Activated naive CD8-positive, alpha-beta T cell treated with anti-CD3 and anti-CD28 coated beads, Interleukin-2, amount 50 U/mL, for 24 hours (primary cell): ENCODE data around the gene GCC1.
"Not testable (repeated sequence)": the region's sequence is repeated elsewhere in the genome, so short reads cannot be mapped to it uniquely, and the experiment has no call there.

Experiments used
- ATAC-seq: fragments of 150-1000 bp; cut with Tn5 transposase; one replicate; pipeline ENCODE4 v1.10.0; 2021
- DNase-seq: peaks from one replicate; pipeline ENCODE4 v3.0.0; 2021
- H3K27ac Mint-ChIP-seq: one replicate; pipeline ENCODE4 v1.8.0; 2021; ENCODE audit warnings: mild to moderate bottlenecking, mixed read lengths
- H3K27me3 Mint-ChIP-seq: one replicate; pipeline ENCODE4 v1.8.0; 2021; ENCODE audit warnings: mixed read lengths
- H3K36me3 Mint-ChIP-seq: one replicate; pipeline ENCODE4 v1.8.0; 2021; ENCODE audit warnings: low read depth, mixed read lengths
- H3K4me1 Mint-ChIP-seq: one replicate; pipeline ENCODE4 v1.8.0; 2021; ENCODE audit warnings: mixed read lengths
- H3K4me3 Mint-ChIP-seq: one replicate; pipeline ENCODE4 v1.8.0; 2021; ENCODE audit warnings: mild to moderate bottlenecking, moderate library complexity, mixed read lengths
- H3K9me3 Mint-ChIP-seq: one replicate; pipeline ENCODE4 v1.8.0; 2021; ENCODE audit warnings: mixed read lengths

GCC1 gene

DNA sequence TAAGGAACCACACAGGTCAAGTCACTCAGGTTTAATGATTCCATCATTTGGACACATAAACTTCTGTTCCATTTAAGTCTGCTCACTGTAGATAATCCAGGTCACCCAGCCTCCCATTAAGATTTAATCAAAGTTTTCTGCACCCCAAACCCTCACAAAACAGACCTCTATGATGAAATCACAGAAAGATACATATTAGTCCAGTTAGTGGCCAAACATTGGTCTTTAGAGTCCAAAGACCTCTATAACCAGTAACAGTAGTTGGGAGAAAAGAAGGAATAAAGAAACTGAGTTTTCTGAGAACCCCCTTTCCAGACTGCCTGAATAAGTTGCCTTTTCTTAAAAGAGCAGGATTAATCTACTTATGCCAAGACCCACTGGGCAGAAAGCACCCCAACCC is 4.8 kb downstream of the GCC1 start:
- Mint-ChIP-seq H3K4me3 (no peak overlapping the region), H3K9me3 (no peaks in the 10 kb centered on the region), H3K27me3 (no peaks in the 10 kb centered on the region), H3K27ac (peak overlapping the region; percentile 35), H3K36me3 (peaks cover 18% of the 10 kb centered on the region), H3K4me1 (peaks cover 40% of the 10 kb centered on the region)
- DNase-seq, result no peak
- ATAC-seq, result no peak

DNA sequence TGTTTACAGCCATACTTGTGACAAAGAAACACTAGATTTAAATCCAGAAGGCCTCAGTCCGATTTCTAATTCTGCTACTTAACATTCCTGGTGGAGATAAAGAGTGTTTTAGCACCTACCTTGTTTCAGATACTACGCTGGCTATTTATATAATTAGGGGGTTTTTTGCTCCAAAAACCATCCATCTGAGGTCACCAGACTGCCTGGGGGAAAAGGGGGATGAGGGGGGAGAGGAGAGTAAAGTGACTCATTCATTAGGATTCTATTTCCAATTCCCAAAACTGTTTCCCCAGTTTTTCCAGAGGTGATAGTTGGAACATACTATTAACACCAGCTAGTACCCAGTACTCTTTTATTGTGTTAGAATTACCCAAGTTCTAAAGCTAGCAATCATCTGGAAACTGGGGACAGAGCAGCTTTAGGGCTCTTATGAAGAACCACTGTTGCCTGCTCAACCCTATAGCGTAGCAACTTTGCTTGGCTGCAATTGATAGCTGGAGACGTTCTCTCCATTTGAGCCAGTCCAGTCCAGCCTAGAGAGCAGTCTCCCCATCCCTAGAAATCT is 6.6 kb downstream of the GCC1 start:
- Mint-ChIP-seq H3K27me3 (no peaks in the 10 kb centered on the region), H3K4me1 (peaks cover 29% of the 10 kb centered on the region), H3K27ac (no peak overlapping the region), H3K4me3 (no peak overlapping the region), H3K9me3 (no peaks in the 10 kb centered on the region), H3K36me3 (peaks cover 18% of the 10 kb centered on the region)
- no peak for DNase-seq
- ATAC-seq, result no peak

DNA sequence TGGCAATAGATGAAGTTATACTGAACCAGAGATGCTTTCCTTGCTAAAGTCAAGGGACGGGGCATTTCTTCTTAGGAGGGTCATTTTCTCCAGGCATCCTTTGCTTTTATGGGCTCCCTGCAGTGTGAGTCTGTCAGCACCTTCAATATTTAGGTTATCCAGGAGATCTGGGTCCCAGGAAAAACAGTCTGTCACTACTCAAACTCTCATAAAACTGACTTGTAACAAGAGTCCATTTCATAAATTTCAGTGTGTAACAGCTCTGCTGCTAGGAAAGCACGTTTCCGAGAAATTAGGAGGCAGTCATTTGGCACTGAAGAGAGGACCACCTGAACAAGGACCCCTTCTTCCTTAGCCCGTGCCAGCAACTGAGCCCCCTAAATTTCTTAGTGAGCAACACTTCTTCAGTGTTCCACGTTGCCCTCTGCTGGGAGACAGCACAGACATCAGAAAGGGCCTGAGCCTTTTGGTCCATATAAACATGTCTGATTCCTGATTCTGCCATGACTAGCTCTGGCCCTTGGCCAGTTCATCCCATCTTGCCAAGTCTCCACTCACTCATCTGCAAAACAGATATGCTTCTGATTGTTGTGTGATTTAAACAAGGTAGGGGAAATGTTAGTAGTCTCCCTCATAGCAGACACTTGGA is 7.2 kb downstream of the GCC1 start:
- Mint-ChIP-seq H3K36me3 (peaks cover 13% of the 10 kb centered on the region), H3K4me3 (no peak overlapping the region), H3K27ac (no peak overlapping the region), H3K4me1 (peaks cover 23% of the 10 kb centered on the region), H3K9me3 (no peaks in the 10 kb centered on the region), H3K27me3 (no peaks in the 10 kb centered on the region)
- ATAC-seq, result no peak
- no peak for DNase-seq

DNA sequence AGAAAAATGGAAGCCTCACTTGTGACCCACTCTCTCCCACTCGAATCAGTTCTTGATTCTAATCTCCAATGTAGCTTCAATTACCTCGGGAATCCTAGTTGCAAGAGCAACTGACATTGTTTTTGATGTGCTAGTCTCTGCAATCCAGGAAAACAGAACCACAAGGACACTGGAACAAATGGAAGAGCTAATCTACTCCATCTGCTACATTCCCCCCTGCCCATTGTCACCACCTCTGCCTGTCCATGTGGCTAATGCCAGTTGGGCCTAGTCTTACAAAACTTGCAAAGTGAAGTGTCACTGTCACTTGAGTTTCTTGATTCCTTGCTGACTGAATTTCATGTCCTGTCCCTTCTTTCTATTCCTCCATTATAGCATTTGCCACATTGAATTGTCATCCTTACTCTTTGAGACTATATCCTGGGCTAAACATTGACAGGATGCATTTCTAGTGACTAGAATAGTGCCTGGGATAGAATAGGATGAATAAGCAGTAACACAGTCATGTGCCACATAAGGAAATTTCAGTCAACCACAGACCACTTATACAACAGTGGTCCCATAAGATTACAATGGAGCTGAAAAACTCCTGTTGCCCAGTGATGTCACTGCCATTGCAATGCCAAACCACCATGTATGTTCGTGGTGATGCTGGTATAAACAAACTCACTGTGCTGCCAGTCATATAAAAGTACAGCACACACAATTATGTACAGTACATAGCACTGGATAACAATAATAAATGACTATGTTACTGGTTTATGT is 13.5 kb downstream of the GCC1 start:
- H3K36me3 Mint-ChIP-seq, result peaks cover 6% of the 10 kb centered on the region
- H3K4me1 Mint-ChIP-seq, result no peaks in the 10 kb centered on the region
- ATAC-seq (no peak), DNase-seq (no peak)
- H3K27ac Mint-ChIP-seq, result no peak overlapping the region
- H3K27me3 Mint-ChIP-seq, result no peaks in the 10 kb centered on the region
- no peaks in the 10 kb centered on the region for H3K9me3 Mint-ChIP-seq
- no peak overlapping the region for H3K4me3 Mint-ChIP-seq

DNA sequence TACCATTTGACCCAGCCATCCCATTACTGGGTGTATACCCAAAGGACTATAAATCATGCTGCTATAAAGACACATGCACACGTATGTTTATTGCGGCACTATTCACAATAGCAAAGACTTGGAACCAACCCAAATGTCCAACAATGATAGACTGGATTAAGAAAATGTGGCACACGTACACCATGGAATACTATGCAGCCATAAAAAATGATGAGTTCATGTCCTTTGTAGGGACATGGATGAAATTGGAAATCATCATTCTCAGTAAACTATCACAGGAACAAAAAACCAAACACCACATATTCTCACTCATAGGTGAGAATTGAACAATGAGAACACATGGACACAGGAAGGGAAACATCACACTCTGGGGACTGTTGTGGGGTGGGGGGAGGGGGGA is 17.4 kb downstream of the GCC1 start:
- not testable (repeated sequence) for H3K9me3 Mint-ChIP-seq, H3K4me1 Mint-ChIP-seq, DNase-seq, H3K27ac Mint-ChIP-seq, ATAC-seq, H3K27me3 Mint-ChIP-seq, H3K4me3 Mint-ChIP-seq
- H3K36me3 Mint-ChIP-seq, result peaks cover 15% of the 10 kb centered on the region

DNA sequence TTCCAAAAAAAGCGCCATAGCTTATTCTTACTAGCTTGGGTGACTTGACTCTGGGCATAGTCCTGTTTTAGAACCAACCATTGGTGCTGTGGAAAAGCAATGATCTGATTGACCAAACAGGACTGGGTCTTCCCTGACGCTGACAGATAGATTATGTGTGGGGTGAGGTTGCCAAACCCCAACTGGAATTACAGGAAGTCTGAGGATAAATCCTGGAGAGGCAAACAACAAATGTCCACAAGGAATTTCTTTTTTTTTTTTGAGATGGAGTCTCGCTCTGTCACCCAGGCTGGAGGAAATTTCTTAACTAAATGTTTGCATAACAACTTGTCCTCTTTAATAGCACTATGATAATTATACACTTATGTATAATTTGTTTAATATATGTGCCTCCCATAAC is 19.2 kb downstream of the GCC1 start:
- ATAC-seq (no peak), DNase-seq (no peak)
- peaks cover 11% of the 10 kb centered on the region for H3K36me3 Mint-ChIP-seq
- H3K9me3 Mint-ChIP-seq, result peaks cover 3% of the 10 kb centered on the region
- no peak overlapping the region for H3K27ac Mint-ChIP-seq
- no peak overlapping the region for H3K4me3 Mint-ChIP-seq
- H3K27me3 Mint-ChIP-seq, result no peaks in the 10 kb centered on the region
- no peaks in the 10 kb centered on the region for H3K4me1 Mint-ChIP-seq

DNA sequence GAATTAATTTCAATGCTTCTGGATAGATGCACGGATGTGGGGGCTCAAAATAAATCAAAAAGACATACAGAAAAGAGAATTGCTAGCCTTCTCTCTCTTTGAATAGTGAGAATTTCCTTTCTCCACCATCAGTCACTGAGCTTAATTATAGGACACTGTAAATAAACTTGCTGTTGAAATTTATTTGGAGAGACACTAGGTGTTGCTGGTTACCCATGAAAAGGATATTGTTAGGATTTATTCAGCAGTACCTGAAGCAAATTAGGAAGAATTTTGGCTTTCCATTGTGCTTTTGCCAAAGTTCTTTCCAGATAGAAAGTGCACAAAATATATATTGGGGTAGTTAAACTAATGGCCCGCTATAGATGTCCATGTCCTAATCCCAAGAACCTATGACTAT is 27.6 kb downstream of the GCC1 start:
- ATAC-seq (no peak), DNase-seq (no peak)
- no peaks in the 10 kb centered on the region for H3K36me3 Mint-ChIP-seq
- H3K27me3 Mint-ChIP-seq, result no peaks in the 10 kb centered on the region
- H3K4me3 Mint-ChIP-seq, result no peak overlapping the region
- H3K27ac Mint-ChIP-seq, result no peak overlapping the region
- no peaks in the 10 kb centered on the region for H3K4me1 Mint-ChIP-seq
- H3K9me3 Mint-ChIP-seq, result no peaks in the 10 kb centered on the region

DNA sequence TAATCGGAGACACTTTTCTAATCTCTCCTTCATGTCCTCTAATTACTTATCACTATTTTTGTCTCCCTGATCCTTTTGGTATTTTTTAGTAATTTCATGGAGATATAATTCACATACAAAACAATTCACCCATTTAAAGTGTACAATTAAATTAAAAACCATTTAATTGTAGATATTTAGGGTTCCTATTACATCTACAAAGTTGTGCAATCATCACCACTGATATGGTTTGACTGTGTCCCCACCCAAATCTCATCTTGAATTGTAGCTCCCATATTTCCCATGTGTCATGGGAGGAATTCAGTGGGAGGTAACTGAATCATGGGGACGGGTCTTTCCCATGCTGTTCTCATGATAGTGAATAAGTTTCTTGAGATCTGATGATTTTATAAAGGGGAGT is 29.0 kb downstream of the GCC1 start:
- peaks cover 2% of the 10 kb centered on the region for H3K27me3 Mint-ChIP-seq
- no peaks in the 10 kb centered on the region for H3K36me3 Mint-ChIP-seq
- no peaks in the 10 kb centered on the region for H3K9me3 Mint-ChIP-seq

DNA sequence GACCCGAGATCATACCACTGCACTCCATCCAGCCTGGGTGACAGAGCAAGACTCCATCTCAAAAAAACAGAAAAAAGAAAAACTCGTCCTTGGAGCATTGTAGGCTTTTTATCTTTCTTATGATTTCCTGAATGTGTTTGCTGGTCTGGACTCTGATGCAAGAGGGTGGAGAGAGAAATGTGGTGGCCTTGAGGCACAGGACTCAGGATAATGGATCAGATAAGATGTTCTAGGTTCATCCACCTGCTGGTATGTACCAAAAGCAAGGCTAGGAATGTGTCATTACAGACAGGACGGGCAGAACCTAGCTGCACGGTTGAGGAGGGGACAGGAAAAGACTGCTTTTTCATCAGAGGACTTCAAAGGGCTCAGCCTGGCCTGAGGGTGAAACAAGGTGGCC is 33.5 kb downstream of the GCC1 start:
- no peak for DNase-seq
- H3K27me3 Mint-ChIP-seq, result peaks cover 4% of the 10 kb centered on the region
- no peaks in the 10 kb centered on the region for H3K4me1 Mint-ChIP-seq
- no peaks in the 10 kb centered on the region for H3K36me3 Mint-ChIP-seq
- H3K4me3 Mint-ChIP-seq, result no peak overlapping the region
- H3K9me3 Mint-ChIP-seq, result no peaks in the 10 kb centered on the region
- ATAC-seq, result no peak
- no peak overlapping the region for H3K27ac Mint-ChIP-seq

More for the DNA sequence above, 29.0 kb downstream of the GCC1 start:
- Mint-ChIP-seq H3K4me3 (no peak overlapping the region), H3K27ac (no peak overlapping the region), H3K4me1 (no peaks in the 10 kb centered on the region)
- ATAC-seq, result no peak
- no peak for DNase-seq

DNA sequence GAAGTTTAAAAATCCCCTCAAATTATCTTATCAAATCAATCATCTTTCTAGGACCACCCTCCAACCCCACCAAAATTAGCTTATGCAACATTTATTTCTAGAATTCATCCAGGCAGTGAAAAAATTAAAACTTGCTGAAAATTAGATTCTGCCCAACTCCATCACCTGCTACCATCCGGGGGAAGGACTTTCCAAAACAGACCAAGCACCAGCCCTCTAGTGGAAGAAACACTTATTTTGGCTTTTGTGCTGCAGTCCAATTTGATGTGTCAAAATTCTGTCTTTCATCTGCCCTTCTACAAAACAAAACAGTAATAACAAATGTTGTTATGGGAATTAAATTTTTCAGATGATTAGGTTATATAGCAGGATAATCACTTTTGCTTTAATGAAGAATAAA is 35.1 kb downstream of the GCC1 start:
- H3K9me3 Mint-ChIP-seq, result peaks cover 9% of the 10 kb centered on the region
- no peaks in the 10 kb centered on the region for H3K4me1 Mint-ChIP-seq
- DNase-seq, result no peak
- peaks cover 6% of the 10 kb centered on the region for H3K36me3 Mint-ChIP-seq
- no peak overlapping the region for H3K27ac Mint-ChIP-seq
- H3K27me3 Mint-ChIP-seq, result peaks cover 4% of the 10 kb centered on the region
- H3K4me3 Mint-ChIP-seq, result no peak overlapping the region
- ATAC-seq, result no peak

DNA sequence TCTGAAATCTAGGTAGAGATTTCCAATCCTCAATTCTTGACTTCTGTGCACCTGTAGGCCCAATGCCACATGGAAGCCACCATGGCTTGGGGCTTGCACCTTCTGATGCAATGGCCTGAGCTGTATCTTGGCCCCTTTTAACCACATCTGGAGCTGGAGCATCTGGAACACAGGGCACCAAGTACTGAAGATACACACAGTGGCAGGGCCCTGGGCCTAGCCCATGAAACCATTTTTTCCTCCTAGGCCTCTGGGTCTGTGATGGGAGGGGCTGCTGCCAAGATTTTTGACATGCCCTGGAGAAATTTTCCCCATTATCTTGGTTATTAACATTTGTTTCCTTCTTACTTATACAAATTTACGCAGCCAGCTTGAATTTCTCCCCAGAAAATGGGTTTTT is 39.1 kb downstream of the GCC1 start:
- ATAC-seq (no peak), DNase-seq (no peak)
- H3K4me3 Mint-ChIP-seq, result no peak overlapping the region
- H3K27me3 Mint-ChIP-seq, result peaks cover 5% of the 10 kb centered on the region
- H3K4me1 Mint-ChIP-seq, result no peaks in the 10 kb centered on the region
- peaks cover 6% of the 10 kb centered on the region for H3K36me3 Mint-ChIP-seq
- peaks cover 9% of the 10 kb centered on the region for H3K9me3 Mint-ChIP-seq
- H3K27ac Mint-ChIP-seq, result no peak overlapping the region

DNA sequence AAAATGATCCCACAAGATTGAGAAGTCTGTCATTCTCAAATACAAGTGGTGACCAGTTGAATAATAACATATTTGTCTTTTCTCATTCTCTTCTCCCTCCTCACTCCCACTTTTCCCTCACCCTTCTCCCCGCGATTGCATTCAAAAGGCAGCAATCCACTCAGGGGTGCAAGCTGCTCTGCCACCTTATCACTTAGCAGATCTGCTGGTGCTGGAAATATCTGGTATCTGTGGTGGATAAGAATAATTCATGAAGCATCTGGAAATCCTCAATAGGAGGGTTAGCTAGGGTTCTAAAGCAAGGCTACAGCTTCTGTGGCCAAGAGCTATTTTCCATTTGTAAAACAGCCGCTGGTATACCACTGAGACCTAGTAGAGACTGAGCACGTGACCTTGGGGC is 43.8 kb downstream of the GCC1 start:
- DNase-seq (no peak), ATAC-seq (no peak)
- H3K27me3 Mint-ChIP-seq, result peaks cover 30% of the 10 kb centered on the region
- peaks cover 3% of the 10 kb centered on the region for H3K4me1 Mint-ChIP-seq
- H3K4me3 Mint-ChIP-seq, result no peak overlapping the region
- peaks cover 4% of the 10 kb centered on the region for H3K36me3 Mint-ChIP-seq
- no peak overlapping the region for H3K27ac Mint-ChIP-seq
- peaks cover 5% of the 10 kb centered on the region for H3K9me3 Mint-ChIP-seq

DNA sequence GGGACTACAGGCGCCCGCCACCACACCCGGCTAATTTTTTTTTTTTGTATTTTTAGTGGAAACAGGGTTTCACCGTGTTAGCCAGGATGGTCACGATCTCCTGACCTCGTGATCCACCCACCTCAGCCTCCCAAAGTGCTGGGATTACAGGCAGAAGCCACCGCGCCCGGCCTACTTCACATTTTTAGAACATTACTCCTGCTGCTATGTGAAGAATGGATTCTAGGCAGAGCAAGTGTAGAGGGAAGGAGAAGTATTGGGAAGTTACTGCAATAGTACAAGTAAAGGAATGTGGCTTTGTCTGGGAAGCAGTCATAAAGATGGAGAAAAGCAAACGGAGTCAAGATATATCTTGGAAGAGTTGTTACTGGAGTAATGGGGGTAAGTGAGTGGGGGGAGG is 44.9 kb downstream of the GCC1 start:
- H3K36me3 Mint-ChIP-seq, H3K4me3 Mint-ChIP-seq, ATAC-seq, H3K4me1 Mint-ChIP-seq, DNase-seq, H3K9me3 Mint-ChIP-seq, H3K27ac Mint-ChIP-seq: not testable (repeated sequence)
- peaks cover 40% of the 10 kb centered on the region for H3K27me3 Mint-ChIP-seq

DNA sequence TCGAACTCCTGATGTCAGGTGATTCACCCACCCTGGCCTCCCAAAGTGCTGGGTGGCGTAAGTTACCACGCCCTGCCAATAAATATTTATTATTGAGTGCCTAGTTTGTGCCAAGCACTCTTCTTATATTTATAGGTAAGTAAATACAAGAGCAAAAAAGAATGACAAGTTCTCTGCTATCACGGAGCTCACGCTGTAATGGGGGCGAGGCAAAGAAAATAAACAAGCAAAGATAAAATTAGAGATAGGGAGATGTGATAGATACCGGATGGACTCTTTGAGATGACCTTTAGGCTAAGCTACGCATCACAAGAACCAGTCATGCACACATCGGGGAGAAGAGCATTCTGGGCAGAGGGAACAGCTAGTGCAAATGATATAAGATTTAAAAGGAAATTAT is 46.3 kb downstream of the GCC1 start:
- Mint-ChIP-seq H3K4me1 (peaks cover 3% of the 10 kb centered on the region), H3K27me3 (peaks cover 46% of the 10 kb centered on the region), H3K27ac (no peak overlapping the region), H3K9me3 (no peaks in the 10 kb centered on the region), H3K4me3 (no peak overlapping the region), H3K36me3 (no peaks in the 10 kb centered on the region)
- no peak for ATAC-seq
- DNase-seq, result no peak

DNA sequence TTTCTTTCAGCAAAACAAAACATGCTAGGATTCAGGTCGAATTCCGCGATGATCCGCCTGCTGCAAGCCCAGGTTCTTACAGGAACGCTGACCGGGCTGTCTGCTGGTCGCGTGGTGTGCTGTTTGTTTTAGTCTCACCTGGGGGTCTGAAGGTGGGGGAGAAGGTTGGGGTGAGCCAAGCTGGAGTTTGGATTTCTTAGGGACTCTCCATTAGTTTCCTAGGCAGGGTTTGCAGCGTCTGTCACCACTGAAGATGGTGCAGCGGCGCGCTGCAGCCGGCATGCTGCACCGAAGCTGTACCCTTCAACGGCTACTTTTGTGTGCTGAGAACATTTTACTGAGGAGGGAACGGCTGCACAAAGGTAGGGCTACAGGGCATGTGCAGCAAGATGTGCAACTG is 48.7 kb downstream of the GCC1 start:
- H3K27ac Mint-ChIP-seq, result no peak overlapping the region
- ATAC-seq, result no peak
- no peaks in the 10 kb centered on the region for H3K36me3 Mint-ChIP-seq
- H3K4me1 Mint-ChIP-seq, result peaks cover 9% of the 10 kb centered on the region
- no peak overlapping the region for H3K4me3 Mint-ChIP-seq
- no peaks in the 10 kb centered on the region for H3K9me3 Mint-ChIP-seq
- H3K27me3 Mint-ChIP-seq, result peaks cover 51% of the 10 kb centered on the region
- DNase-seq, result no peak
